Measurements from ENCODE around the gene ACIN1. TPM values are rescaled to one million over a fixed set of nuclear protein-coding genes. Genes with fewer than 3 reads are reported as not detected.

The ACIN1 gene
- total RNA-seq, 1 donor from 2014 or later = 458 TPM

- Mint-ChIP-seq H3K27me3 (peaks cover 23% of the 10 kb centered on the region), H3K36me3 (ENCODE audit: insufficient read depth) (no peaks in the 10 kb centered on the region), H3K27ac (no peak within 1 kb of the TSS), H3K9me3 (ENCODE audit: low read depth) (no peaks in the 10 kb centered on the region), H3K4me3 (ENCODE audit: low read depth) (no peak within 1 kb of the TSS), H3K4me1 (ENCODE audit: low read depth) (peaks cover 8% of the 10 kb centered on the region)
- TF ChIP-seq, protein P1, sequence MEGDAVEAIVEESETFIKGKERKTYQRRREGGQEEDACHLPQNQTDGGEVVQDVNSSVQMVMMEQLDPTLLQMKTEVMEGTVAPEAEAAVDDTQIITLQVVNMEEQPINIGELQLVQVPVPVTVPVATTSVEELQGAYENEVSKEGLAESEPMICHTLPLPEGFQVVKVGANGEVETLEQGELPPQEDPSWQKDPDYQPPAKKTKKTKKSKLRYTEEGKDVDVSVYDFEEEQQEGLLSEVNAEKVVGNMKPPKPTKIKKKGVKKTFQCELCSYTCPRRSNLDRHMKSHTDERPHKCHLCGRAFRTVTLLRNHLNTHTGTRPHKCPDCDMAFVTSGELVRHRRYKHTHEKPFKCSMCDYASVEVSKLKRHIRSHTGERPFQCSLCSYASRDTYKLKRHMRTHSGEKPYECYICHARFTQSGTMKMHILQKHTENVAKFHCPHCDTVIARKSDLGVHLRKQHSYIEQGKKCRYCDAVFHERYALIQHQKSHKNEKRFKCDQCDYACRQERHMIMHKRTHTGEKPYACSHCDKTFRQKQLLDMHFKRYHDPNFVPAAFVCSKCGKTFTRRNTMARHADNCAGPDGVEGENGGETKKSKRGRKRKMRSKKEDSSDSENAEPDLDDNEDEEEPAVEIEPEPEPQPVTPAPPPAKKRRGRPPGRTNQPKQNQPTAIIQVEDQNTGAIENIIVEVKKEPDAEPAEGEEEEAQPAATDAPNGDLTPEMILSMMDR (IDR thresholded peaks at IDR 0.05; ENCODE audit: unreplicated experiment) = no peak
- DNase-seq (ENCODE audit: low spot score, unreplicated experiment) = no peak
Observed at GRCh38 chr14:23118506-23119362, 23.8 kb upstream of the ACIN1 start, which contains the start of gene CEBPE. Gene CEBPE (minus strand): TSS chr14:23119255. CDS start chr14:23119091, 164 bp downstream.

- no peaks in the 10 kb centered on the region for H3K36me3 Mint-ChIP-seq (ENCODE audit: insufficient read depth)
- H3K9me3 Mint-ChIP-seq (ENCODE audit: low read depth) = no peaks in the 10 kb centered on the region
- DNase-seq (ENCODE audit: low spot score, unreplicated experiment) = no peak
- H3K27me3 Mint-ChIP-seq = peaks cover 19% of the 10 kb centered on the region
- no peak overlapping the region for H3K27ac Mint-ChIP-seq
- peaks cover 9% of the 10 kb centered on the region for H3K4me1 Mint-ChIP-seq (ENCODE audit: low read depth)
- TF ChIP-seq, protein P1 (IDR thresholded peaks at IDR 0.05; ENCODE audit: unreplicated experiment) = no peak
- H3K4me3 Mint-ChIP-seq (ENCODE audit: low read depth) = no peak overlapping the region
Observed at GRCh38 chr14:23117371-23118020, 22.6 kb upstream of the ACIN1 start.

DNA sequence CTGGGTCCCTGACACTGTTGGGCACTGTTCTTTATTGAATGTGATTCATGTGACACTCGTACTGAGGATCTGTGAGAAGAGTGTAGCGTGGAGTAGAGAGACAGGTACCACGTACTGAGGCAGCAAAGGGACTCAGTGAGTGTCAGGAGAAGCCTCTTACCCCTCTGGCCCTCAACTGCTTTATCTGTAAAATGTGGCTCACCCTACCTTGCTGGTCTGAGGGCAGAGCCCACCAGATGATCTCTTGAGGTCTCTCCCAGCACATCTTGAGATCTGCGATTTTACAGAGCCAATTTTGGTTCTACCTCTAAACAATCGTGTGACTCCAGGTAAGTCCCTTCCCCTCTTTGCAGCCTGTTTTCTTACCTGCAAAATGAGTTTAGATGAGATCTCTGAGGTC is 21.0 kb upstream of the ACIN1 start:
- H3K27me3 Mint-ChIP-seq = peaks cover 19% of the 10 kb centered on the region
- no peaks in the 10 kb centered on the region for H3K36me3 Mint-ChIP-seq (ENCODE audit: insufficient read depth)
- TF ChIP-seq, protein P1 (IDR thresholded peaks at IDR 0.05; ENCODE audit: unreplicated experiment) = no peak
- H3K4me1 Mint-ChIP-seq (ENCODE audit: low read depth) = peaks cover 3% of the 10 kb centered on the region
- no peaks in the 10 kb centered on the region for H3K9me3 Mint-ChIP-seq (ENCODE audit: low read depth)
- no peak overlapping the region for H3K27ac Mint-ChIP-seq
- no peak for DNase-seq (ENCODE audit: low spot score, unreplicated experiment)
- no peak overlapping the region for H3K4me3 Mint-ChIP-seq (ENCODE audit: low read depth)

- peaks cover 1% of the 10 kb centered on the region for H3K4me1 Mint-ChIP-seq (ENCODE audit: low read depth)
- TF ChIP-seq, protein P1 (IDR thresholded peaks at IDR 0.05; ENCODE audit: unreplicated experiment) = no peak
- H3K27ac Mint-ChIP-seq = no peak overlapping the region
- no peaks in the 10 kb centered on the region for H3K9me3 Mint-ChIP-seq (ENCODE audit: low read depth)
- H3K27me3 Mint-ChIP-seq = peaks cover 19% of the 10 kb centered on the region
- DNase-seq (ENCODE audit: low spot score, unreplicated experiment) = no peak
- no peaks in the 10 kb centered on the region for H3K36me3 Mint-ChIP-seq (ENCODE audit: insufficient read depth)
- H3K4me3 Mint-ChIP-seq (ENCODE audit: low read depth) = no peak overlapping the region
Observed at GRCh38 chr14:23115039-23115731, 20.2 kb upstream of the ACIN1 start.

- Mint-ChIP-seq H3K36me3 (ENCODE audit: insufficient read depth) (no peaks in the 10 kb centered on the region), H3K4me3 (ENCODE audit: low read depth) (no peak overlapping the region), H3K27ac (no peak overlapping the region), H3K4me1 (ENCODE audit: low read depth) (peaks cover 1% of the 10 kb centered on the region), H3K27me3 (peaks cover 19% of the 10 kb centered on the region), H3K9me3 (ENCODE audit: low read depth) (no peaks in the 10 kb centered on the region)
- DNase-seq (ENCODE audit: low spot score, unreplicated experiment) = no peak
- TF ChIP-seq, protein P1 (IDR thresholded peaks at IDR 0.05; ENCODE audit: unreplicated experiment) = no peak
Observed at GRCh38 chr14:23114669-23115038, 19.7 kb upstream of the ACIN1 start.
